Breast epithelium (tissue), 4 donors: ENCODE measurements around the gene EDC3. TPM values are rescaled to one million over a fixed set of nuclear protein-coding genes. Genes with fewer than 3 reads are reported as not detected.

Source experiments
- DNase-seq, 2 donors: peaks; one replicate each; pipeline ENCODE4 v3.0.0-alpha.2; 2019; ENCODE audit warnings: low spot score in 2 of 2
- H3K27ac ChIP-seq, 2 donors: fragments of 200-600 bp; sonication (generic) in 1 of 2; one replicate each; pipeline ENCODE4 v1.5.1; 2016 to 2019; ENCODE audit warnings: mild to moderate bottlenecking in 1 of 2
- H3K27me3 ChIP-seq, 2 donors: fragments of 200-600 bp; sonication (generic) in 1 of 2; one replicate each; pipeline versions ENCODE4 v1.5.1 to v1.6.0; 2017 to 2019; ENCODE audit warnings: control low read depth in 1 of 2, mild to moderate bottlenecking in 1 of 2
- H3K36me3 ChIP-seq: fragments of 200-600 bp; one replicate; pipeline ENCODE4 v1.5.1; 2019
- H3K4me1 ChIP-seq, 2 donors: fragments of 200-600 bp; sonication (generic); one replicate each; pipeline ENCODE4 v1.5.1; 2016 to 2019; ENCODE audit warnings: control low read depth in 1 of 2
- H3K4me3 ChIP-seq, 3 donors: fragments of 200-600 bp; sonication (generic); 1 replicate in 2 of 3; 2 replicates in 1 of 3; pipeline ENCODE4 v1.5.1; 2016 to 2019; ENCODE audit warnings: mild to moderate bottlenecking in 3 of 3, moderate library complexity in 2 of 3
- H3K9me3 ChIP-seq, 2 donors: fragments of 200-600 bp; sonication (generic) in 1 of 2; one replicate each; pipeline ENCODE4 v1.5.1; 2016 to 2019; ENCODE audit warnings: control low read depth in 1 of 2
- POLR2A ChIP-seq: fragments of 450-650 bp; IDR thresholded peaks from one replicate; pipeline ENCODE4 v1.6.1; 2016; ENCODE audit warnings: antibody characterized with exemption, mild to moderate bottlenecking, moderate library complexity
- POLR2AphosphoS5 ChIP-seq, 3 donors: sonication (generic); formaldehyde crosslinking; IDR thresholded peaks; one replicate each; pipeline ENCODE4 v1.6.1; 2017; ENCODE audit warnings: antibody characterized with exemption in 3 of 3
- intact Hi-C: fragments of 100-400 bp; cut with DNase I; formaldehyde crosslinking; loops from one replicate; pipeline ENCODE4 v1.15.1; 2023; ENCODE audit warnings: low total_unique reads
- total RNA-seq, 3 donors: library from RNA; depleted of rRNA; stranded (reverse); fragments of >200 nt; gene quantifications; one replicate each; pipeline ENCODE4 v1.1.0, GENCODE V29; 2016
- TF ChIP-seq, protein P1 (sequence below), 3 donors: fragments of 450-650 bp; IDR thresholded peaks; one replicate each; pipeline ENCODE4 v1.5.1; 2016 to 2017; ENCODE audit warnings: antibody characterized with exemption in 3 of 3, mild to moderate bottlenecking in 3 of 3, moderate library complexity in 3 of 3

EDC3 gene
- total RNA-seq, 3 donors from 2014 or later, result 13.8 to 21.7 (median 20.3) TPM

GRCh38 chr15:74725845-74726773, 30.3 kb upstream of the EDC3 start:
- peak overlapping the region; percentile 51 to 67 (median 62) for H3K4me3 ChIP-seq

DNA sequence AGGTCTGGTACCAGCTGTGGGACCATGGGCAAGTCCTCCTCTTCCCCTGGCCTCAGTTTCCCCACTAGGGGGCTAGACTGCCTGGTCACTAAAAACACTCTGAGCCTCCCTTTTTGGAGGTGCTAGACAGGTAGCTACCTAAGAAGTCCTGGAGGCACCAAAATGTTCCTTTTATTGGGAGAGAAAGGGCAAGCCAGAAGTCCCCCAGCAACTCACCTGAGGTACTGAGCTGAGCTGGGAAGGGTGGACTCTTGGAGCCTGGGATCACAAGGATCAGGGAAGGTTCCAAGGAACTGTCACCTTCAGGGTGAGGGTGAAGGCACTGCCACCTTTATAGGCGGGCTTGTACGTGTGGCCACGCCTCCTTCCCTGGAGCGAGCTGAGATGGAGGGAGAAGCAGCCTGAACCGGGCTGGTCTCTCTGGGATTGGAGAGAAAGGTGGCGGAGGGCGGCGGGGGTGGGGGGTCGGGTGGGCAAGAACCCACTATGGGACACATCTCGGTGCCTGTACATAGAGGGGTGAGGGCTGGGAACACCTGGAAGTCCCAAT, 29.5 kb upstream of the EDC3 start, which contains the start of gene CYP1A1:
CYP1A1 (minus strand) TSS at position 304 of the 550 bp plus-strand sequence. CDS start 2,431 bp downstream, outside the sequence.
- TF ChIP-seq POLR2AphosphoS5 (IDR thresholded peaks at IDR 0.05), result no peak
- no peak for TF ChIP-seq POLR2A
- TF ChIP-seq, protein P1, sequence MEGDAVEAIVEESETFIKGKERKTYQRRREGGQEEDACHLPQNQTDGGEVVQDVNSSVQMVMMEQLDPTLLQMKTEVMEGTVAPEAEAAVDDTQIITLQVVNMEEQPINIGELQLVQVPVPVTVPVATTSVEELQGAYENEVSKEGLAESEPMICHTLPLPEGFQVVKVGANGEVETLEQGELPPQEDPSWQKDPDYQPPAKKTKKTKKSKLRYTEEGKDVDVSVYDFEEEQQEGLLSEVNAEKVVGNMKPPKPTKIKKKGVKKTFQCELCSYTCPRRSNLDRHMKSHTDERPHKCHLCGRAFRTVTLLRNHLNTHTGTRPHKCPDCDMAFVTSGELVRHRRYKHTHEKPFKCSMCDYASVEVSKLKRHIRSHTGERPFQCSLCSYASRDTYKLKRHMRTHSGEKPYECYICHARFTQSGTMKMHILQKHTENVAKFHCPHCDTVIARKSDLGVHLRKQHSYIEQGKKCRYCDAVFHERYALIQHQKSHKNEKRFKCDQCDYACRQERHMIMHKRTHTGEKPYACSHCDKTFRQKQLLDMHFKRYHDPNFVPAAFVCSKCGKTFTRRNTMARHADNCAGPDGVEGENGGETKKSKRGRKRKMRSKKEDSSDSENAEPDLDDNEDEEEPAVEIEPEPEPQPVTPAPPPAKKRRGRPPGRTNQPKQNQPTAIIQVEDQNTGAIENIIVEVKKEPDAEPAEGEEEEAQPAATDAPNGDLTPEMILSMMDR (IDR thresholded peaks at IDR 0.05), result no peak

More at GRCh38 chr15:74725845-74726773, 30.3 kb upstream of the EDC3 start:
- Histone ChIP-seq H3K27me3 (peaks cover 0 to 25% of the 10 kb centered on the region in 2 donors), H3K4me1 (no peaks in the 10 kb centered on the region), H3K9me3 (no peaks in the 10 kb centered on the region), H3K36me3 (no peaks in the 10 kb centered on the region), H3K27ac (peak overlapping the region in 1 of 2 donors; percentile 11)
- TF ChIP-seq, protein P1 (IDR thresholded peaks at IDR 0.05), result no peak
- TF ChIP-seq POLR2AphosphoS5 (IDR thresholded peaks at IDR 0.05) (no peak), POLR2A (no peak)
- no peak for DNase-seq
- intact Hi-C loops, result no loop called here

DNA sequence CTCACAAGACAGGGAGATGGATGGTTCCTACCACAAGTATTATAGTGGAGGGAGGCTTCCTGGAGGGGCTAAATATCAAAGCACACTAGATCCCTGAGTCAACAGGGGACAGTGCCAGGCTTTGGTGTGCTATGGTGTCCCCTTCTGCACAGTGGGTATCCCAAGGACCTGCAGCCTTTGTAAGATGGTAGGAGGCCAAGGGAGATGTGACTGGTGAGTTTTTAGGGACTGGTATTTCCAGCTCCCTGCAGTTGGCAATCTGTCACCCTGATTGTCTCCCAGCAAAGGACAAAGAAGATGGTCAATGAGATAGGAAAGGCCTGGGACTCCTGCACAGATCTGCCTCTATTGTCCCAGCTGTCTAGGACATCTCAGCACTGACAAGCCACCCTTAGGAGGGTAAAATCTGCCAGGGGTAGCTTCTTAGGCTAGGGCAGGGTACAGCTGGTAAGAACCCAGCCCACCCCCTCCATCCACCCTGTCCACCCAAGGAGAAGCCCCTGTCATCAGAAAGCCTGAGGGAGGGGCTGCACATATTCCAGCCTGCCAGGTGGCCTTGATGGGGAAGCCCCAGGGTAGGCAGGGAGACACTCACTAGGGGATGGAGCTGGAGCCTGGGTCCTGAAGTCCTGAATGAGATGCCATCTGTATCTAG, 28.9 kb upstream of the EDC3 start:
- Histone ChIP-seq H3K4me1 (no peaks in the 10 kb centered on the region), H3K36me3 (no peaks in the 10 kb centered on the region), H3K27me3 (peaks cover 0 to 16% of the 10 kb centered on the region in 2 donors), H3K4me3 (no peak overlapping the region), H3K9me3 (no peaks in the 10 kb centered on the region), H3K27ac (no peak overlapping the region)
- DNase-seq, result no peak
- intact Hi-C loops, result no loop called here
- no peak for TF ChIP-seq POLR2A
- TF ChIP-seq, protein P1 (IDR thresholded peaks at IDR 0.05), result no peak
- TF ChIP-seq POLR2AphosphoS5 (IDR thresholded peaks at IDR 0.05), result no peak

More for the DNA sequence above, 29.5 kb upstream of the EDC3 start, which contains the start of gene CYP1A1:
- intact Hi-C loops, result no loop called here
- Histone ChIP-seq H3K9me3 (no peaks in the 10 kb centered on the region), H3K27me3 (peaks cover 0 to 21% of the 10 kb centered on the region in 2 donors), H3K36me3 (no peaks in the 10 kb centered on the region), H3K27ac (peak within 1 kb of the TSS in 1 of 2 donors; percentile 11), H3K4me1 (no peaks in the 10 kb centered on the region), H3K4me3 (peak within 1 kb of the TSS; percentile 51 to 67 (median 62))
- DNase-seq, result no peak

- Histone ChIP-seq H3K4me3 (no peak overlapping the region), H3K27ac (no peak overlapping the region), H3K36me3 (no peaks in the 10 kb centered on the region), H3K4me1 (no peaks in the 10 kb centered on the region), H3K9me3 (no peaks in the 10 kb centered on the region), H3K27me3 (peaks cover 0 to 16% of the 10 kb centered on the region in 2 donors)
- DNase-seq, result no peak
- intact Hi-C loops, result no loop called here
- TF ChIP-seq, protein P1 (IDR thresholded peaks at IDR 0.05), result no peak
- TF ChIP-seq POLR2AphosphoS5 (IDR thresholded peaks at IDR 0.05), result no peak
- TF ChIP-seq POLR2A, result no peak
Measured at GRCh38 chr15:74723754-74724334, 28.0 kb upstream of the EDC3 start.
